CD4-positive, alpha-beta T cell treated with Interleukin-15 for 1 hour (primary cell): ENCODE results near the gene TIGD4.

ENCODE experiments used
- DNase-seq: peaks from one replicate; pipeline ENCODE4 v3.0.0-alpha.2; 2020

TIGD4 gene

DNA sequence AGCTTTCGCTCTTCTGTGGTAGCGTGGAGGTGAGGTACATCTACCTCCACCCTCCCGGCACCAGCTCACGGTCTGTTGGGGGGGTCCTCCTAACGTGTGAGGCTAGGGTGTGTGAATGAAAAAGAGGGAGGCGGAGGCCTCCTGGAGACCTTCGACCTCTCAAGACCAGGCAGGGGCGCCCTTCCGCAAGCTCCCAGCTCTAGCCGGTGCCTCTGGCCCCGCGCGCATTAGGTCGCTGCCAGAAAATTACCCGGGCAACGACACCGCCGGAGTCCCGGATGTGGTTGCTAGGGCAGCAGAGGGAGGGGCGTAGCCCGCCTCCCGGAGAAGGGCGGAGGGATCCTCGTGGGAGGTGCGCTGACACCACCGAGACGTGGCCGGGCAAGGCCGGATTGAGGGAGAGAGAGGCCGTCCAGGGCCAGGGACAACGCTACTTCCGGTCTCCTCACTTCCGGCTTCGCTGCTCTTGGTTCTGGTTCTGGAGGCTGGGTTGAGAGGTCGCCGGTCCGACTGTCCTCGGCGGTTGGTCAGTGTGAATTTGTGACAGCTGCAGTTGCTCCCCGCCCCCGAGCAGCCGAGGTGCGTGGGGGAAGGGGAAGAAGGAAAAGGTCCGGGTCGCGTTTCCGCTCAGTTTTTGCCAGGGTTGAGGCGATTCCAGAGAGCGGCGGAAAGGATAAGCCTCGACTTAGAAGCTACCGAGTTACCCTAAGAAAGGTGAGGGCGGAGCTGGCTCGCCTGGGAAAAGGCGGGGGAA, at the start of gene TIGD4, which contains the start of gene ARFIP1:
TIGD4 (minus strand) TSS at position 218 of the 754 bp plus-strand sequence. CDS start 8,726 bp downstream, outside the sequence.
ARFIP1 (plus strand) TSS at position 442 of the 754 bp plus-strand sequence. CDS start 49,680 bp downstream, outside the sequence.
- peak; percentile 93 for DNase-seq

GRCh38 chr4:152828122-152828521, 48.6 kb upstream of the TIGD4 start:
- DNase-seq, result no peak

DNA sequence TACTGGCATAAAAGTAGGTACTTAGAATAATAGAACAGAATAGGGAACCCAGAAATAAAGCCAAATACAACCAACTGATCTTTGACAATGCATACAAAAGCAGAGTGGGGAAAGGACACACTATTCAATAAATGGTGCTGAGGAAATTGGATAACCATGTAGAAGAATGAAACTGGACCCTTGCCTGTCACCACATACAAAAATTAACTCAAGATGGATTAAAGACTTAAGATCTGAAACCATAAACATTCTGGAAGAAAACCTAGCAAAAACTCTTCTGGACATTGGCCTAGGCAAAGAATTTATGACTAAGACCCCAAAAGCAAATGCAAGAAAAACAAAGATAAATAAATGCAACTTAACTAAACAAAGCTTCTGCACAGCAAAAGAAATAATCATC, 45.8 kb upstream of the TIGD4 start:
- no peak for DNase-seq

GRCh38 chr4:152824561-152824960, 45.0 kb upstream of the TIGD4 start:
- DNase-seq, result no peak

GRCh38 chr4:152822323-152822722, 42.8 kb upstream of the TIGD4 start:
- DNase-seq, result no peak

DNA sequence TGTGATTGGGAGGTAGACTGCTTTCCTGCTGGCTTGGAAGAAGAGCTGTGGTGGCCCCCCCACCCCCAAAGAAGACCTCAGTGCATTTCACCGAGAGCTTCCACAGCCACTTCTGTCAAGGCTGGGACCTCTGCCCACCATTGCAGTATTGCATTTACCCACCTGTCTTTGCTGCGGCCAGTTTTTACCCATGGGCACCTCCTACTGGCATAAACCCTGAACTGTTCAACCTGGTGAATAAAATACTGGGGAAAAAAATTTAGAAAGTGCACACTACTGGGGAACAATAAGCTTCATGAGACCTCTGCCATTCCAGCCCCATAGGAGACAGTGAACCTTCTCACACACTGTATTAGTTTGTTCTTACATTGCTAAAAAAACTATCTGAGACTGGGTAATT, 40.5 kb upstream of the TIGD4 start:
- no peak for DNase-seq

DNA sequence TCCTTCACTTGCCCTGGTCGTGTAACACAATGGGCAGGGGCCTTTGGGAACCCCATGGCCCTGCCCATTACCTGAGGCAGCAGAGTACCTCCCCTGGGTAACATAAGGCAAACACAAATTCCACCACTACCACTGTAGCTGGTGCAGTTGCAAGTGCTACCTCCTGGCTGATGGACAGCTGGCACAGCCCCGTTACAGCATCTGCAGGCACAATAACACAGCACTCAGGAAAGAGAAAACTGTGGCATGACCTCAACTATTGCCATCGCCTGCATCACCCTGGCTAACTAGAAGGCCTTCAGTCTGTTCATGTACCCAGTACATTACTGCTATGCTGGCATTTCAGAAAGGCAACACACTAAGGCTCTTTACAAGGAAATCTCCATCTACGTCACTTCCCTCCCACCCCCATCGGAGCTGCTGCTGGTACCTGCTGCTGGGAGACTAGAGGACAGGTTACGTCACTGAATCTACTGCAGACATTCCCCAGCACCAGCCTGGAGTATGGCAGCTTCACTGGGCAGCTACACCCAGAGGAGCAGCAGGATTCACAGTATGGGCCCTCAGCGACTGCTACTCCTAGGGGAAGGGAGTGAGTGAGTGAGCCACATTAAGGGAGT, 39.6 kb upstream of the TIGD4 start:
- no peak for DNase-seq

GRCh38 chr4:152817331-152817730, 37.8 kb upstream of the TIGD4 start:
- no peak for DNase-seq

DNA sequence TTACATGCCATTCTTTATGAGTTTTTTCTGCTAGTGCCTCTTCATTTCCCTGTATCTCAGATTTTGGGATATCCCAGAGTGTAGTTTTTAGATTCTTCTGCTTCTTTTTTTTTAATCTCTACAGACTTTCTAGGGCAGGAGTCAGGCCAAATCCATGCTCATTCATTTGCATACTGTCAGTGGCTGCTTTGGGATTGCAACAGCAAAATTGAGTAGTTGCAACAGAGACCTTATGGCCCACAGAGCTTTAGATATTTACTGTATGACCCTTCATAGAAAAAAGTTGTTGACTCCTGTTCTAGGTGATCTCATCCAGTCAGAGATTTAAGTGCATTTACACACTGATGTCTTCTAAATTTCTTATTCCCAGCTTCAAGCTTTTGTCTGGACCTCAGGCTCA, 35.5 kb upstream of the TIGD4 start:
- DNase-seq, result no peak

DNA sequence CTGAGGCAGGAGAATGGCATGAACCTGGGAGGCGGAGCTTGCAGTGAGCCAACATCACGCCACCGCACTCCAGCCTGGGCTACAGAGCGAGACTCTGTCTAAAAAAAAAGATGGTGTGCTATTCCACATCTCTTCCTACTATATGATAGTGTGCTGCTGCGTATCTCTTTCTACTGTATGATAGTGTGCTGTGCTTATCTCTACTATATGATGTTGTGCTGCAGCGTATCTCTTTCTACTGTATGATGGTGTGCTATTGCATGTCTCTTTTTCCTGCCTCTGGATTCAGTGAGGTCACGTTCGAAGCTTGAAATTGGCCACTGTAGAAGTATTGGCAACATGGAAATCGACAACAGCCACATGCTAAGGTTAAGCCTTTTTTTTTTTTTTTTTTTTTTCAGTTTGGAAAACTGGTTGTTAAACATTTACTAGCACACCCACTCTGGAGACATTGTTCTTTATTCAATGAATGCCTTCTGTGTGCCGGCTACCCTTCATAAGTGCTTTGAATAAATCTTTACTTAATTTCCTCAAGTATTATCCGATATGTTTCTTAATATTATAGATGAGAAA, 31.3 kb upstream of the TIGD4 start:
- no peak for DNase-seq

GRCh38 chr4:152808670-152809069, 29.1 kb upstream of the TIGD4 start:
- DNase-seq, result no peak

DNA sequence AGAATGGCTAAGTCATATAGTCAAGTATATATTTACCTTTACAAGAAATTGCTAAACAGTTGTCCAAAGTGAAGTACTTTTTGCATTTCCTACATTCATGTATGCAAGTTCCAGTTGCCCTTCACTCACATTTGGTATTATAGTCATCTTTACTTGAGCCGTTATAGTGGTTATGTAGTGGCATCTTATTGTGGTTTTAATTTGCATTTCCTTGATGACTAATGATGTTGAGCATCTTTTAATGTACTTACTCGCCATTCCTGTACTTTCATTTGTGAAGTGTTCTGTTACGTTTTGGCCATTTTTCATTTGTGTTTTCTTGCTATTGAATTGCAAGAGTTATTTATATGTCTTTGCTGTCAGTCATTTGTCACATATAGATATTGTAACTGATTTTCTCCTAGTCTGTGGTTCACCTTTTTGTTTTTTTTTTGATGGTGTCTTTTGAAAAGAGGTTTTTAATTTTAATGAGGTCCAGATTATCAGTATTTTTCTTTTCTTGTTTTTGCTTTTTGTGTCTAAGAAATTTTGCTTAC, 27.8 kb upstream of the TIGD4 start:
- no peak for DNase-seq

GRCh38 chr4:152806501-152807125, 27.1 kb upstream of the TIGD4 start:
- no peak for DNase-seq

DNA sequence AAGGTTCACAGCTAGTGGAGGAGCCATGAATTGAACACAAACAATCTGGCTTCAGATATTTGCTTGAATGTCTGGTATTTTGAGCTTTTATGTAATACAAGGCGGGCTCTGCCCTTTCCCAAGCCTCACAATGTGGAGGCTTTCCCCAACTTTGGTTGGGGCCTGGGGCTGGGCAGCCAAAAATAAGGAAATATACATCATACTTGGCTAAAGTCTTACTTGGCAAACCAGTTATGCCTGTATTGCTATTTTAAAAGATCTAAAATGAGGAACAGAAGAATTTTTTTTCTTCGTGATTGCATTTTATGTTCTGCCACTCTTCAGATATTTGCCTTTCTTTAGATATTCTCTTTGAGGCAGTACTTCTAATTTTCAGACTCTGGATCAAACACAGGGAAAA, 26.3 kb upstream of the TIGD4 start:
- no peak for DNase-seq

DNA sequence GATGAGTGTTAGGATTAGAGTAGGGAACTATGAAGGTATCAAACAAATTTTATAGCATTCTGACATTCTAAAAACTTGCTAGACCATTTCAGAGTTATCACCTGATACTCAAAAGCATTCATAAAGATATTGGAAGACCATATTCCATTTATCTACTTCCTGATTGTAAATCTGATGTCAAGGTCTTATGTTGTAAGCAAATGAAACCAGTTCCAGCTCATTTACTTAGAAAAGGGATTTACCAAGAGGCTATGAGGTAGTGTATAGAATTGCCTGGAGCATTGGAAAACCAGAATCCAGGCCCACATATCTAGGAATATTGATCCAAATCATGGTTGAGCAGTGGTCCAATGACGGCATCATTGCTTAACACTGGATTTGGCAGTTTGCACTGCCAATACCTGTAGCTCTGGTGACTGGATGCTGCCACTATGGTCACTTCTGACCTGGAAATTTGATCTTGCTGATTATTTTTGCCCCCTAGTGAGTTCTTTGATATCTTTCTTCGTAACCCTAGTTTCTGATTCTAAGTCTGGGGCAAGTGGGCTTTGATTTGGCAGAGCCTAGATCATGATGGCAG, 25.6 kb upstream of the TIGD4 start:
- no peak for DNase-seq

- no peak for DNase-seq
These were observed 24.0 kb upstream of the TIGD4 start for GRCh38 chr4:152803541-152803940.

GRCh38 chr4:152795891-152796290, 16.4 kb upstream of the TIGD4 start:
- no peak for DNase-seq

DNA sequence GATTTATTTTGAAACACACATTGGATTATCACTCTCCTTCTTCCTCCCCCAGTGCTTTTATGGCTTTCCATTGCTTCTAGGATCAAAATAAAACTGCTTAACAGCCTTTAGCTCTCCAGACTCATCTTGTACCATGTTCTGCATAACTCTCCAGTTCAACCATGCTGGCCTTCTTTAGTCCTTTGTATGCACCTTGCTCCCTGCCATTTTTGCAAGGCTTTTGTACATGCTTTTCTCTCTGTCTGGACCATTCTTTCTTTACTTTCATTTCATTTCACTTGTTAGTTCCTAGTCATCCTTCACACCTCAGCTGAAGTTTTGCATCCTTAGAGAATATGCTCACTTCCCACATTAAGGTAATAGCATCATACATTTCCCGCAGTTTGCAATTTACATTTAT, 7.1 kb upstream of the TIGD4 start:
- DNase-seq, result no peak

DNA sequence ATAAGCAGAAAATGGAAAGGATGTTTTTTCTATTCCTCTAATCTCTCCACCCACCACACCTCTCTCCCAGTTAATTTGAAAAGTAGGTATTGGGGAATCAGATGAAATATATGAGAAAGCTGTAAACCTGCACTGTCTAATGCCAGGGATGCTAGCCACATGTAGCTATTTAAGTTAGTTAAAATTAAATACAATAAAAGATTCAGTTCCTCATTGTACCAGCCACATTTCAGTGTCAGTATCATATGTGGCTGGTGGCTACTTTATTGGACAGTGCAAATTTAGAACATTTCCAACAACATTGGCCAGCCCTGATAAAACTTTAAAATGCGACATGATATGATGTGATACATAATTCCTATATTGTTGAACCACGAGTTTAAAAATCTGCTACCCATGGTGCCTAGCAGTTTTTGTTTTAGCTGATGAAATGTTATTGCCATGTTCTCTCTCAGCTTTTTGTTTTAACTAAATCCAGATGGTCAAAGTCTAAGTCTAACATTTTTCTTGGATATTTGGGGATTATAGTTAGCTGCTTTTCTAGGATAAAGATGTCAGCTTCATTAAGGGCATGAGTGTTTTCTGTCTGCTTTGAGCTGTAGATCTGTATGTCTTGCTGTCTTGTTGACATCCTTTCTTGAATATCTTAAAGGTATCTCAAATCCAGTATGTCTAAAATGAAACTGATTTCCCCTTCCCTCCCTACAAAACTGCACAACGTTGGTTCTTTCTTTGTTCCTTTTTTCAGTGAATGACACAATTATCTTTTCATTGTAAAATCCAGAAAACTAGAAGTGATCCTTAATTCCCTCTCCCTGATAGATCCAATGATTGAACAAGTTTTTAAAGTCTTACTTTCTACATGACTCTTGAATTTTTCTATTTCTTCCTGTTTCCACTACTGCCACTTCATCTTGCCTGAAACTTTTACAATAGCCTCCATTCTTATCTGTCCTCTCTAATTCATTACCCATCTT, 6.4 kb upstream of the TIGD4 start:
- no peak for DNase-seq

DNA sequence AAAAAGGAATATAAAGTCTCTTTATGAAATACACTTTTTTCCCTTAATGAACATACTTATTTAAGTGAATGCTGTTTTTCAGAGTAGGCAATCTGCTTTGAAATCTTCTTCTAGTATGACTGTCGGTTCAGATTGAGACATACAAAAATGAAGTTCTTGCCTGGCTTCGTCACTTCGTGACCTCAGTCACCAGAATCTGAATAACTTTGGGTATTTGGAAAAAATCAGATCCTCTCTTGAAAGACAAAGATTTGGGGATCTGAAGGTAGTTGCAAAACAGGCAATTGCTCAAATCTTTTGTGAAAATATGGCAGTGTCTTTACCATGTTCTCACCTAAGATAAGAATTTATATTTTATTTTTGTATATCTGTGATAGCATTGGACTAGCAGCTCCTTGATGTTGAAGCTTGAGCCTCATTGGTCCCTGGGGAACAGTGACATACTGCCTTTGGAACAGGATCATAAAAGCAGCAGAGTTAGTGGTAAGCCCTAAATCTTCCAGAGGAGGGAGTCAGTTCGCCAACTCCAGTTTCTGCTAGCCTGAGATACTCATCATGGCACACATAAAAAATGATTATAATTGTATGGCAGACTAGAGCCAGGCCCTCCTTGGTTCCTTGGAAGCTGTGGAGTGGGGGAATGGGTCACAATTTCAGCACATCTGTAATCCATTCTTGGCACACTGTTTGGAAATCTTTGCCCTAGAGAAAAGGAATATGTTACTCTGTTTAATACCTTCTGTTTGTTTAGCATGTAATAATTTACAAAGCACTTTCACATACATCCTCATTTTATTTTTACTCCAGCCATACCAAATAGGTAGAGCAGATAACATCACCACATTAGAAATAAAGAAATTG, 5.2 kb upstream of the TIGD4 start:
- DNase-seq, result no peak

GRCh38 chr4:152780267-152780778, 793 bp upstream of the TIGD4 start:
- DNase-seq, result no peak
